ENCODE data around the gene ABCB1.

The ABCB1 gene

DNA sequence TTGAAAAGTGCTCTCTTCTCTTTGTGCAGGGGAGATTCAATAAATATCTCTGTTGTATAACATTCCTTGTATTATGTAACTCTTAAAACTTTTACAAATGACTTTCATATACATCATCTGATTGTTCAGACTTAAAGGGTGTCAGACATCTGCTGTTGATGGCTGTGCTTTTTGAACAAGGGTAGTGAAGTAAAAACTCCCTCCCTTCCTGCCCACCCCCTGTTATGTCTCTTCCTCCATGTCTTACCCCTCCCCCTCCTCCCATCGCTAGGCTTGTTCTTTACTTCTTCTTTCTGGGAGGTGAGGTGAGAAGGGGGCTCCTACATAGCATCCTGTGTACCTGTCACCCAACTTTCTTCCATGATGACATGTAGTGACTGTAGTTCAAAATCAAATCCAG lies 101.8 kb downstream of the ABCB1 start:
- no peaks in the 10 kb centered on the region for H3K4me1 ChIP-seq (ENCODE audit: control insufficient read depth, insufficient read depth, low read length, unreplicated experiment)
- H2AFZ ChIP-seq (ENCODE audit: low read length, unreplicated experiment), result no peak overlapping the region
- peaks cover 26% of the 10 kb centered on the region; the same call in 1 of the 2 replicates for H3K27me3 ChIP-seq (ENCODE audit: insufficient read depth, low read length)
- no peak overlapping the region for H3K4me3 ChIP-seq (ENCODE audit: low read depth, low read length)
- no peak overlapping the region for H3K27ac ChIP-seq (ENCODE audit: low read depth, low read length)
- H3K79me2 ChIP-seq (ENCODE audit: control insufficient read depth, insufficient read depth, low read length, unreplicated experiment), result no peaks in the 10 kb centered on the region
- no peaks in the 10 kb centered on the region for H3K36me3 ChIP-seq (ENCODE audit: insufficient read depth, low read length)

DNA sequence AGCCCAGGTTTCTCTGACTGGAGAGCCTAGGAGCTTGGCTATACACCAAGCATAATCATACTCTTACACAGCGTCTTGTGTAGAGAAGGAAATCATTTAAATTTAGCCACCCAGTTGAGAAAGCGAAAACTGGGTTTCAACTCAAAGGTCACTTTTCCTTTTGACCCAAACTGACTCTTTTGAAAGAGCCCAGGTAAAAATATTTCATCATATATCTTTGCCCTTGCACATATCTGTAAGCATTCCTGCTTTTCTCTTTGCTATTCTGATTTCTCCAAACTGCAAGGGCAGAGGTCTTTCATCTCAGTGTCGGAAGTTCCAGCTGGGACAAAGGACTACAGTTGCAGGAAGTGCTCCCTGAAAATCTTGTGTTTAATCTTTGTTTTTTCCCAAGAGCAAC lies 103.2 kb downstream of the ABCB1 start:
- Histone ChIP-seq H2AFZ (ENCODE audit: low read length, unreplicated experiment) (no peak overlapping the region), H3K27ac (ENCODE audit: low read depth, low read length) (no peak overlapping the region), H3K4me1 (ENCODE audit: control insufficient read depth, insufficient read depth, low read length, unreplicated experiment) (no peaks in the 10 kb centered on the region), H3K4me3 (ENCODE audit: low read depth, low read length) (no peak overlapping the region), H3K36me3 (ENCODE audit: insufficient read depth, low read length) (no peaks in the 10 kb centered on the region), H3K79me2 (ENCODE audit: control insufficient read depth, insufficient read depth, low read length, unreplicated experiment) (no peaks in the 10 kb centered on the region), H3K27me3 (ENCODE audit: insufficient read depth, low read length) (peaks cover 34% of the 10 kb centered on the region; the same call in 1 of the 2 replicates)

DNA sequence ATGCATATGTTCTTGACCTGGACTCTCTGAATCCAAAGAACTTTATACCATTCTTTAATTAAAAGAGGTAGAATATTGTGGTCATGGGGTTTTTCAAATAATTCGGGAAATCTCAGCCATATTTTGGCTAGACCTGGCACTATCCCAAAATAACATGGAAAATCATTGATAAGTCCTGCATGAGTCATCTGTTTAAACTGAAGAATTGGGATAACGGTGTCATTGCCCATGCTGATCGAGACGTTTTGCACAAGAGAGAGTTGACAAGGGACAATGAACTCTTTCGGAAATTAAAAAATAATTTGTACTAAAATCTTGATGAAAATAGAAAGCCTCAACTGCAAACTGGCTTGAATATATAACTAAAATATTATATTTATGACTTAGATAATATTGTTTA lies 105.3 kb downstream of the ABCB1 start:
- Histone ChIP-seq H2AFZ (ENCODE audit: low read length, unreplicated experiment) (no peak overlapping the region), H3K4me3 (ENCODE audit: low read depth, low read length) (no peak overlapping the region), H3K36me3 (ENCODE audit: insufficient read depth, low read length) (no peaks in the 10 kb centered on the region), H3K79me2 (ENCODE audit: control insufficient read depth, insufficient read depth, low read length, unreplicated experiment) (no peaks in the 10 kb centered on the region), H3K27ac (ENCODE audit: low read depth, low read length) (no peak overlapping the region), H3K4me1 (ENCODE audit: control insufficient read depth, insufficient read depth, low read length, unreplicated experiment) (no peaks in the 10 kb centered on the region), H3K27me3 (ENCODE audit: insufficient read depth, low read length) (peaks cover 43% of the 10 kb centered on the region; the same call in 1 of the 2 replicates)

DNA sequence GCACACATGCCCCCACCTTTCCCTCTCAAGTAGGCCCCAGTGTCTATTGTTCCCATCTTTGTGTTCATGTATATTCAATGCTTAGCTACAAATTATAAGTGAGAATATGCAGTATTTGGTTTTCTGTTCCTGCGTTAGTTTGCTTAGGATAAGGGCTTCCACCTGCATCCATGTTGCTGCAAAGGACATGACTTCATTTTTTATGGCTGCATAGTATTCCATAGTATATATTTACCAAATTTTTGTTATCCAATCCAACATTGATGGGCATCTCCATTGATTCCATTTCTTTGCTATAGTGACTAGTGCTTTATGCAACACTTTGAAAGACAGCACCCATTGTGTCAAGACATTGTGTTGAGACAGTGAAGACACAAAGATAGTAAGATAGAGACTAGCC lies 106.2 kb downstream of the ABCB1 start:
- Histone ChIP-seq H3K79me2 (ENCODE audit: control insufficient read depth, insufficient read depth, low read length, unreplicated experiment) (no peaks in the 10 kb centered on the region), H3K36me3 (ENCODE audit: insufficient read depth, low read length) (no peaks in the 10 kb centered on the region), H3K27ac (ENCODE audit: low read depth, low read length) (no peak overlapping the region)

DNA sequence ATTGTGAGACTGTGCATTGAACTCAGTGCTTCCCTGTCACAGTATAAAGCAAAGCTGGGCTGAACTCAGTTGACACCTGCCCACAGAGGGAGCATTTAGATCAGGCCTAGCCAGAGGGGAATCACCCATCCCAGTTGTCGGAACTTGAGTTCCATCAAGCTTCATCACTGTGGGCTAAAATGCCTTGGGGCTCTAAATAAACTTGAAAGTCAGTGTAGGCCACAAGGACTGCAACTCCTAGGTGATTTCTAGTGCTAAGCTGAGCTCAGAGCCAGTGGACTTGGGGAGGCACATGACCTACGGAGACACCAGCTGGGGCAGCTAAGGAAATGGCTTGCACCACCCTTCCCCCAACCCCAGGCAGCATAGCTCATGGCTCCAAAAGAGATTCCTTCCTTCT lies 117.6 kb downstream of the ABCB1 start:
- Histone ChIP-seq H3K4me3 (ENCODE audit: low read depth, low read length) (no peak overlapping the region), H3K36me3 (ENCODE audit: insufficient read depth, low read length) (no peaks in the 10 kb centered on the region), H2AFZ (ENCODE audit: low read length, unreplicated experiment) (no peak overlapping the region), H3K27ac (ENCODE audit: low read depth, low read length) (no peak overlapping the region), H3K4me1 (ENCODE audit: control insufficient read depth, insufficient read depth, low read length, unreplicated experiment) (no peaks in the 10 kb centered on the region), H3K79me2 (ENCODE audit: control insufficient read depth, insufficient read depth, low read length, unreplicated experiment) (no peaks in the 10 kb centered on the region), H3K27me3 (ENCODE audit: insufficient read depth, low read length) (peaks cover 25% of the 10 kb centered on the region)

More for the DNA sequence above, 106.2 kb downstream of the ABCB1 start:
- Histone ChIP-seq H3K4me1 (ENCODE audit: control insufficient read depth, insufficient read depth, low read length, unreplicated experiment) (no peaks in the 10 kb centered on the region), H3K4me3 (ENCODE audit: low read depth, low read length) (no peak overlapping the region), H3K27me3 (ENCODE audit: insufficient read depth, low read length) (peaks cover 42% of the 10 kb centered on the region; the same call in 1 of the 2 replicates), H2AFZ (ENCODE audit: low read length, unreplicated experiment) (no peak overlapping the region)

DNA sequence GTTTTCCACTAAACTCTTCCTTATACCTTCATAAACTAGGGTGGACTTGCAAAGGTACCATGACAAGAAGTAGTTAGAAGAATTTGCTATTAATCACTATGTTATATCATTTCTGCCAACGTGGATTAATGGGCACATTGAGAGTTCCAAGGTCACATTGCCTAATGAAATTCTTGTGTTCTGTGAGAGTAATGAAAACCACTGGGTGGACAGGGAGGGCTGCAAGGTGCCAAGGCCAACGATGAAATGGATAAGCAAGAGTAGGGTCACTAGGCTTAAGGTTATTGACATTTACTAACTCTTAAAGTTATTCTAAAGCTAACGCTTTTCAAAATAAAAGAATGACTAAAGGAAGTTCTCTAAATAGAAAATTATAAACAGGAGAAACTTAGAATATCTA lies 118.6 kb downstream of the ABCB1 start:
- no peak overlapping the region for H3K4me3 ChIP-seq (ENCODE audit: low read depth, low read length)
- H3K79me2 ChIP-seq (ENCODE audit: control insufficient read depth, insufficient read depth, low read length, unreplicated experiment), result no peaks in the 10 kb centered on the region

DNA sequence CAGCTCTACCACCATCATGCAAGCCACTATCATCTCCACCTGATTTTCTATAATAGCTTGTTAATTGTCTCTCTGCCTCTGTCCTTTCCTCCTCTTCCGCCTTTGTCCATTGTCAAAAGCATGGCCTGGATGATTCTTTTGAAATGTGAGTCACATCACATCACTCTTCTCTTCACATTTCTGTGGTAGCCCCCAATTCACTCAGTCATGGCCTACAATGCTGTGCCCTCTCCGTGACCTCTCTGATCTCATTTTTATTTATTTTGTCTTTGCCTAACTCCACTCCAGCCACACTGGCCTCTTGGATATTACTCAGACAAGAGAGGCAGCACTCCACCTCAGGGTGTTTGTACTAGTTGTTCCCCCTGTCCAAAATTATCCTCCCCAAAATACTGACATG lies 120.3 kb downstream of the ABCB1 start:
- peaks cover 46% of the 10 kb centered on the region for H3K27me3 ChIP-seq (ENCODE audit: insufficient read depth, low read length)
- H3K4me3 ChIP-seq (ENCODE audit: low read depth, low read length), result no peak overlapping the region
- no peaks in the 10 kb centered on the region for H3K36me3 ChIP-seq (ENCODE audit: insufficient read depth, low read length)
- no peaks in the 10 kb centered on the region for H3K4me1 ChIP-seq (ENCODE audit: control insufficient read depth, insufficient read depth, low read length, unreplicated experiment)
- no peaks in the 10 kb centered on the region for H3K79me2 ChIP-seq (ENCODE audit: control insufficient read depth, insufficient read depth, low read length, unreplicated experiment)
- no peak overlapping the region for H3K27ac ChIP-seq (ENCODE audit: low read depth, low read length)
- no peak overlapping the region for H2AFZ ChIP-seq (ENCODE audit: low read length, unreplicated experiment)

More for the DNA sequence above, 118.6 kb downstream of the ABCB1 start:
- no peaks in the 10 kb centered on the region for H3K4me1 ChIP-seq (ENCODE audit: control insufficient read depth, insufficient read depth, low read length, unreplicated experiment)
- H3K27me3 ChIP-seq (ENCODE audit: insufficient read depth, low read length), result peaks cover 34% of the 10 kb centered on the region
- H3K36me3 ChIP-seq (ENCODE audit: insufficient read depth, low read length), result no peaks in the 10 kb centered on the region
- H2AFZ ChIP-seq (ENCODE audit: low read length, unreplicated experiment), result no peak overlapping the region
- H3K27ac ChIP-seq (ENCODE audit: low read depth, low read length), result no peak overlapping the region

DNA sequence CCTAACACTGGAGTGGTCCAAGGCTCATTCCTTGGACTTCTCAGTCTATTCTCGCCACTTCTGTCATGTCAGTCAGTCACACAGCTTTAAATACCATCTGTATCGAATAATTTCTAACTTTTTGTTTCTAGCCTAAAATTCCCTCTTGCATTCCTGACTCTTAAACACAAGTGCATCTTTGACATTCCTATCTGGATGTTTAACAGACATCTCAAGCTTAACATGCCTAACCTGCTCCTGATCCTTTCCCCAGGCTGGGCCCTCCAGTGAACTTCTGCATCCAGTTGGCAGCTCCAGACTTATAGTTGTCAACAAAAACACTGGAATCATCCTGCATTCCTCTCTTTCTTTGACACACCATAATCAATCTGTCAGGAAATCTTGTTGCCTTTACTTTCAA lies 120.7 kb downstream of the ABCB1 start:
- Histone ChIP-seq H3K27me3 (ENCODE audit: insufficient read depth, low read length) (peaks cover 50% of the 10 kb centered on the region), H2AFZ (ENCODE audit: low read length, unreplicated experiment) (no peak overlapping the region), H3K4me3 (ENCODE audit: low read depth, low read length) (no peak overlapping the region), H3K27ac (ENCODE audit: low read depth, low read length) (no peak overlapping the region), H3K36me3 (ENCODE audit: insufficient read depth, low read length) (no peaks in the 10 kb centered on the region), H3K4me1 (ENCODE audit: control insufficient read depth, insufficient read depth, low read length, unreplicated experiment) (peaks cover 3% of the 10 kb centered on the region), H3K79me2 (ENCODE audit: control insufficient read depth, insufficient read depth, low read length, unreplicated experiment) (no peaks in the 10 kb centered on the region)

DNA sequence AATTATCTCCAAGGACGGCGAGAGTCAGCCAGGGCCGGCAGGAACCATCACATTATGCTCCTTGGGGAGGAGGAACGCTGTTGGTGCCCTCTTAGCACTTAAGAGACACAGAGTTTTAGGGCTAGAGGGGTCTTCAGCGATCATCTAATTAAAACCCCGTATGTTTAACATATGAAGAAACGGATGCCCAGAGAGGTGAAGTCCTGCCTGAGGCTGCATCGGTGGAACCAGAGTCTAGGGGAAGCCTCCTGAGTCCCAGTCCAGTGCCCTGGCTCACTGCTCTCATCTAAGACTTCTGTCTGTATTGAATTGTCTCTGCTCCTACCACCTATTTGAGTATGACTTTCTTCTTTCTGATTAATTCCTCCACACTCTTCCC lies 124.5 kb downstream of the ABCB1 start:
- Histone ChIP-seq H3K27ac (ENCODE audit: low read depth, low read length) (no peak overlapping the region), H3K27me3 (ENCODE audit: insufficient read depth, low read length) (peaks cover 73% of the 10 kb centered on the region), H3K4me3 (ENCODE audit: low read depth, low read length) (peak overlapping the region; percentile 71; the same call in 1 of the 2 replicates), H3K36me3 (ENCODE audit: insufficient read depth, low read length) (no peaks in the 10 kb centered on the region), H2AFZ (ENCODE audit: low read length, unreplicated experiment) (no peak overlapping the region), H3K79me2 (ENCODE audit: control insufficient read depth, insufficient read depth, low read length, unreplicated experiment) (no peaks in the 10 kb centered on the region), H3K4me1 (ENCODE audit: control insufficient read depth, insufficient read depth, low read length, unreplicated experiment) (peaks cover 8% of the 10 kb centered on the region)

DNA sequence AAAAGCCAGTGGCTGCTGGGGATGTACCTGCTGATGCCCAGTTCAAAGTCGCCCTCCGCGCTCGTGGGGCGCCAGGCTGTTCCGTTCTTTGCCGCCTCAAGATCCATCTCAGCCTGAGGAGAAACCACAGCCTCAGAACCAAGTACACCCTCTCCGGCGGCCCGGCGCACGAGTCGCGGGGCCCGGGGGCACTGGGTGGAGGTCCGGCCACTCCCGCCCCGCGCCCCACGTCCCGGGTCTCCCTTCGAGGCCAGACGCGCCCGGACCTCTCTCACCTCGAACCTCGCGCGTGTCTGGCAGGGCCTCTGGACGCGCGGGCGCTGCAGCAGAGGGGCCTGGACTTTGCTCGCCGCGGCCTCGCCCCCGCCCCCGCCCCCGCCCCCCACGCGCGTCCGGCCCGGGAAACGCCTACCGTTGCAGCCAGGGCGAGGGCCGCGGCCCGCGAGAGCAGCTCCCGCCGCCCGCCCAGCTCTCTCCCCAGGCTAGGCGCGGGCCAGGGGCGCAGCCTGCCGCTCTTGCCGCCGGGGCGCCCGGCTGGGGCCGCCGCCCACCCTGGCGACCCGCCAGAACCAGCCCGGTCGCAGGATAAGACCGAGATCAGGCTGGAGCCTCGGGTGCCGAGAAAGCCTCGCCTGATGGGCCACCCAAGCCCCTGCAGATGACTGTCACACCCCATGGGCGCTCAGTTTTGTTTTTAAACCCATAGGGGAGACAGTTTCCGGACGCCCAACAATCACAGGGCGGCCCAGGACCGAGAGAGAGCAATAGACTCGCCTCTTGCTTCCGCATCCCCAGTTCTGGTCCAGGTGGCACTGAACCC lies 125.1 kb downstream of the ABCB1 start, which contains the start of gene ABCB4:
ABCB4 (minus strand) TSS at position 322 of the 820 bp plus-strand sequence; CDS start at position 107, 215 bp downstream.
- H2AFZ ChIP-seq (ENCODE audit: low read length, unreplicated experiment), result peak within 1 kb of the TSS; percentile 78
- no peaks in the 10 kb centered on the region for H3K79me2 ChIP-seq (ENCODE audit: control insufficient read depth, insufficient read depth, low read length, unreplicated experiment)
- H3K4me1 ChIP-seq (ENCODE audit: control insufficient read depth, insufficient read depth, low read length, unreplicated experiment), result peaks cover 8% of the 10 kb centered on the region
- H3K27me3 ChIP-seq (ENCODE audit: insufficient read depth, low read length), result peaks cover 73% of the 10 kb centered on the region
- peak within 1 kb of the TSS; percentile 71 for H3K4me3 ChIP-seq (ENCODE audit: low read depth, low read length)
- no peaks in the 10 kb centered on the region for H3K36me3 ChIP-seq (ENCODE audit: insufficient read depth, low read length)
- no peak within 1 kb of the TSS for H3K27ac ChIP-seq (ENCODE audit: low read depth, low read length)
